ENCODE results near the gene DENND4A.

DENND4A gene

DNA sequence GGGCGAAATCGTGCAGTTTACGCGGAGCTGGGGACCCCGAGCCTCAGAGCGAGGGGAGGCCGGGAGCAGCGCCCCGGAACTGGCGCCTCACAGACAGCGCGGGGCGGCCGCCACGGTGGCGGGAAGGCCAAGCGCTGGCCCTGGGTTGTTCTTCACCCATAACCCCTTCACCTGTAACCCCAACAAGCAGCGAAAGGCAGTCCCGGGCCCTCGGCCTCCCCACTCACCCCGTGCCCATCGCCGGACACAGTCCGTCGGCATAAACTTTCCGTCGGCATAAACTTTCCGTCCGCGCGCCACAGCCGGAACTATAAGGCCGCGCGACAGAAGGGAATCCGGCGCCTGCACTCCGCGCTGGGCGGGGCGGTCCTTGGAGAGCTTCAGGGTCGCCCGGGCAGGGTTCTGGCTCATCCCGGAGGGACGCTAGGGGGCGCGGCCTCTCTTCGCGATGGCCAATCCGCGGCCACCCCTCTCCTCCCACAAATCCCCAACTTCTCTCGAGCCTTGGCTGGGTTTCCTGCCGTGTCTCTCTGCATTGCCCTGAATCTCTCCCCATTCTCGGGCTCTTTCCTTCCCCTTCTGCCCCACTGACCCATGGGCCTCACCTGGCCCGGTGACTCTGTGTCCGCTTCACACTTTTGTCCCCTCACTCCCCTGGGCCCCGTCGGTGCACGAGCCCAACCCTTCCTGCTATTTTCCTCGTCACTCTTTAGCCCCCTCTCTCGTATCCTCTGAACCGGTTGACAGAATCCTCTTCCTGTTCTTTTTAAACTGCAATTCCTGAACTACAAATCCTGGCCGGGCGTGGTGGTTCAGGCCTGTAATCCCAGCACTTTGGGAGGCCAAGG lies 181.0 kb downstream of the DENND4A start, which contains the start of gene INTS14:
INTS14 (minus strand) TSS at position 261 of the 848 bp plus-strand sequence. CDS start 3,751 bp downstream, outside the sequence.
- Histone ChIP-seq H3K4me3 (ENCODE audit: insufficient read length, low read depth) (peak within 1 kb of the TSS; percentile 97), H3K36me3 (ENCODE audit: insufficient read depth, insufficient read length, low read length) (peaks cover 18% of the 10 kb centered on the region)
- no peak for TF ChIP-seq YY1 (IDR thresholded peaks at IDR 0.05; ENCODE audit: insufficient read depth, insufficient read length)
- no peak for TF ChIP-seq SUZ12 (IDR thresholded peaks at IDR 0.05; ENCODE audit: extremely low read depth, insufficient read depth, insufficient read length)
- TF ChIP-seq ZNF274 (IDR thresholded peaks at IDR 0.05; ENCODE audit: low read depth, low read length), result no peak

More for the DNA sequence above, 181.0 kb downstream of the DENND4A start, which contains the start of gene INTS14:
- peak; percentile 96 for DNase-seq (ENCODE audit: low read depth, low spot score)
- Histone ChIP-seq H3K4me1 (ENCODE audit: insufficient read depth, insufficient read length) (no peaks in the 10 kb centered on the region), H3K9ac (ENCODE audit: insufficient read length, low read depth) (peak within 1 kb of the TSS; percentile 97), H3K9me3 (ENCODE audit: insufficient read depth, low read length) (no peaks in the 10 kb centered on the region), H3K27me3 (ENCODE audit: insufficient read depth, insufficient read length) (no peaks in the 10 kb centered on the region)
